ENCODE measurements around the gene C22orf15.

Gene C22orf15

DNA sequence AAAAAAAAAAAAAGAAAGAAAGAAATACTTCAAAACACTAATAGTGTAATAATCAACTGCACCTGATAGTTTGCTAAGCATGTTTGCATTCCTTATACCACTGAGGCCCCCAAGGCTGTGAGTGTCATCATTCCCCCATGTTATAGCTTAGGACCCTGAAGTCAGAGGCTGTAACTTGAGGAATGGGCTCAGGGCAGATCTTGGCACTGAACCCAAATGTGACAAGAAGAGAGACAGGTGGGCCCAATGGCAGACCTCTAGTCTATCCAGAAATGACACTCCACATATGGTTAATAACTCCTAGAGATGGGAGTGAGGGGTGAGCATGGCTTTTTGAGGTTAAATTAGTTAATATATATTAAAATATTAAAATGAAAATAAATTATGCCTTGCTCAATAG lies 25.1 kb upstream of the C22orf15 start:
- H3K27ac ChIP-seq, result no peak overlapping the region
- H3K27me3 ChIP-seq, result no peaks in the 10 kb centered on the region
- TF ChIP-seq, protein P1, sequence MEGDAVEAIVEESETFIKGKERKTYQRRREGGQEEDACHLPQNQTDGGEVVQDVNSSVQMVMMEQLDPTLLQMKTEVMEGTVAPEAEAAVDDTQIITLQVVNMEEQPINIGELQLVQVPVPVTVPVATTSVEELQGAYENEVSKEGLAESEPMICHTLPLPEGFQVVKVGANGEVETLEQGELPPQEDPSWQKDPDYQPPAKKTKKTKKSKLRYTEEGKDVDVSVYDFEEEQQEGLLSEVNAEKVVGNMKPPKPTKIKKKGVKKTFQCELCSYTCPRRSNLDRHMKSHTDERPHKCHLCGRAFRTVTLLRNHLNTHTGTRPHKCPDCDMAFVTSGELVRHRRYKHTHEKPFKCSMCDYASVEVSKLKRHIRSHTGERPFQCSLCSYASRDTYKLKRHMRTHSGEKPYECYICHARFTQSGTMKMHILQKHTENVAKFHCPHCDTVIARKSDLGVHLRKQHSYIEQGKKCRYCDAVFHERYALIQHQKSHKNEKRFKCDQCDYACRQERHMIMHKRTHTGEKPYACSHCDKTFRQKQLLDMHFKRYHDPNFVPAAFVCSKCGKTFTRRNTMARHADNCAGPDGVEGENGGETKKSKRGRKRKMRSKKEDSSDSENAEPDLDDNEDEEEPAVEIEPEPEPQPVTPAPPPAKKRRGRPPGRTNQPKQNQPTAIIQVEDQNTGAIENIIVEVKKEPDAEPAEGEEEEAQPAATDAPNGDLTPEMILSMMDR (IDR thresholded peaks at IDR 0.05), result no peak
- H3K36me3 ChIP-seq, result peaks cover 5 to 20% (median 17%) of the 10 kb centered on the region in 3 donors
- no peaks in the 10 kb centered on the region for H3K9me3 ChIP-seq
- H3K4me3 ChIP-seq, result no peak overlapping the region
- peaks cover 0 to 4% (median 2%) of the 10 kb centered on the region in 4 donors for H3K4me1 ChIP-seq
- intact Hi-C loops (cut with DNase I; ENCODE audit: low total_unique reads), result no loop called here
- DNase-seq, result no peak

DNA sequence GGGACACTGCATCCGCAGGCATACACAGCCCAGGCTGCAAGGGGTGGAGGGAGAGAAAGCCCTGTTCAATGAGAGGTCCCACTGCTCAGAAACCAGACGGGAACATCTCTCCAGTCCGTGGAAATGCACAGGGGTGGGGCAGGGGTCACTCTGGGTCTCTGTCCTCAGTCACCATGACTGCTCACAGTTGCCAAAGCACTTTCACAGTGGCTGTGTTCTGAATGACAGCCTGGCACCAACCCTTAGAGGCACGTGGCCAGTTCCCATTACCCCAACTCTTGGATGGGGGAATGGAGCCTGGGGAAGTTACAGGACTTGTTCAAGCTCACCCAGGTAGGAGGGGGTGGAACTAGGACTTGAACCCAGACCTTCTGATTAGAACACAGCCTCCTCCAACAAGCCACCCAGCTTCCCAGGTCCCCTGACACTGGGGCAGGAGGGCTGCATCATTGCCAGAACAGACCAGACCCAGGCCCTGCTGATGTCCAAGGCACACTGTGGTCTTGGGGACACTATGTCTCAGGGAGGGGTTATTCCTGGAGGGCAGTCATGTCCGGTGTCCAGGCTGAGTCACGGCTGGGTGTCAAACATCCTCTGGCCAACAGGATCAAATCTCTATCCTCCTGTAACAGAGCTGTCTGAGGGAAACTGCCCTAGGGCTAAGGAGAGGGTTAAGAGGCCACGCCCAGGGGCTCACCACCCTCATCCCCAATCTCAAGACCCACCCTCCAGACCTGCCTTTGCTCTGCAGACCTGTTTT lies 20.1 kb upstream of the C22orf15 start:
- DNase-seq, result no peak
- TF ChIP-seq, protein P1 (IDR thresholded peaks at IDR 0.05), result no peak
- H3K27ac ChIP-seq, result peak overlapping the region in 1 of 2 donors; percentile 29
- no peaks in the 10 kb centered on the region for H3K9me3 ChIP-seq
- H3K4me1 ChIP-seq, result peaks cover 0 to 7% (median 5%) of the 10 kb centered on the region in 4 donors
- H3K4me3 ChIP-seq, result no peak overlapping the region
- H3K36me3 ChIP-seq, result peaks cover 27 to 49% (median 44%) of the 10 kb centered on the region in 3 donors
- intact Hi-C loops (cut with DNase I; ENCODE audit: low total_unique reads), result no loop called here
- no peaks in the 10 kb centered on the region for H3K27me3 ChIP-seq

DNA sequence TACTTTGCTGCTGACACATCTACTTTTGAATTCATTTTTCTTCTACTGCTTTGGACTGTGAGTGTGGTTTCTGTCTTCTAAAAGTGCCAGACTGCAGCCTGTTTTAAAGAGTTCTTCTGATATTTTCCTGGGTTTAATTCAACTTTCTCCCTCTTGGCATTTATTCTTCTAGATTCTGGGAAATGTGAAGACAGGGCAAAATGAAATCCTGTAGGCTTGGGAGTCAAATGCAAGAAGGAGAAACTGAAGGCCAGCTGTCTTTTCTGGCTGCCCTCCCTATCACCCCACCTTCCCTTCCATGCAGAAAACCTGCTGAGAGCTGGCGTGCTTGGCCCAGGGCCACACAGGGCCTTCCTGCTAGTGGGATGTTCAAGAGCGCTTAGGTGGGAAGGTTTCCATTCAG lies 19.5 kb upstream of the C22orf15 start:
- peaks cover 27 to 49% (median 44%) of the 10 kb centered on the region in 3 donors for H3K36me3 ChIP-seq
- intact Hi-C loops (cut with DNase I; ENCODE audit: low total_unique reads), result no loop called here
- DNase-seq, result no peak
- H3K4me3 ChIP-seq, result no peak overlapping the region
- TF ChIP-seq, protein P1 (IDR thresholded peaks at IDR 0.05), result no peak
- H3K4me1 ChIP-seq, result peaks cover 0 to 10% (median 5%) of the 10 kb centered on the region in 4 donors
- no peaks in the 10 kb centered on the region for H3K9me3 ChIP-seq
- H3K27ac ChIP-seq, result no peak overlapping the region
- H3K27me3 ChIP-seq, result no peaks in the 10 kb centered on the region

GRCh38 chr22:23744001-23744400 lies 18.8 kb upstream of the C22orf15 start:
- Histone ChIP-seq H3K4me3 (no peak overlapping the region), H3K36me3 (peaks cover 27 to 49% (median 44%) of the 10 kb centered on the region in 3 donors), H3K27me3 (no peaks in the 10 kb centered on the region), H3K4me1 (peaks cover 0 to 14% (median 5%) of the 10 kb centered on the region in 4 donors), H3K27ac (no peak overlapping the region), H3K9me3 (no peaks in the 10 kb centered on the region)
- DNase-seq, result no peak
- intact Hi-C loops (cut with DNase I; ENCODE audit: low total_unique reads), result no loop called here
- TF ChIP-seq, protein P1 (IDR thresholded peaks at IDR 0.05), result no peak

- DNase-seq, result no peak
- Histone ChIP-seq H3K4me1 (peaks cover 0 to 15% (median 6%) of the 10 kb centered on the region in 4 donors), H3K27ac (no peak overlapping the region), H3K36me3 (peaks cover 27 to 49% (median 44%) of the 10 kb centered on the region in 3 donors), H3K9me3 (no peaks in the 10 kb centered on the region), H3K27me3 (no peaks in the 10 kb centered on the region), H3K4me3 (no peak overlapping the region)
- TF ChIP-seq, protein P1 (IDR thresholded peaks at IDR 0.05), result no peak
- intact Hi-C loops (cut with DNase I; ENCODE audit: low total_unique reads), result no loop called here
Measured at GRCh38 chr22:23744485-23744884, 18.3 kb upstream of the C22orf15 start.
